SK-N-SH treated with all-trans-retinoic acid at 6 μM for 48 hours (cell line): ENCODE data around the gene KCNJ9.

Source experiments
- BACH2 ChIP-seq: fragments of 250-450 bp; sonication (Bioruptor Pico); IDR thresholded peaks from 2 replicates; pipeline ENCODE4 v1.9.0; 2021; ENCODE audit warnings: mild to moderate bottlenecking, borderline replicate concordance
- CREB5 ChIP-seq: fragments of 250-450 bp; sonication (Bioruptor Pico); IDR thresholded peaks from 2 replicates; pipeline ENCODE4 v1.5.1; 2020; ENCODE audit warnings: low read depth, mild to moderate bottlenecking, moderate library complexity
- CSDC2 ChIP-seq: fragments of 250-450 bp; sonication (Bioruptor Pico); IDR thresholded peaks from 2 replicates; pipeline ENCODE4 v1.5.0; 2020; ENCODE audit warnings: mild to moderate bottlenecking, moderate library complexity
- OSR1 ChIP-seq: fragments of 250-450 bp; sonication (Bioruptor Pico); IDR thresholded peaks from 2 replicates; pipeline ENCODE4 v1.8.0; 2022; ENCODE audit warnings: moderate library complexity, mild to moderate bottlenecking, inconsistent platforms
- POU6F1 ChIP-seq: fragments of 250-450 bp; sonication (Bioruptor Pico); IDR thresholded peaks from 2 replicates; pipeline ENCODE4 v1.8.0; 2021; ENCODE audit warnings: low read depth, mild to moderate bottlenecking, moderate library complexity, borderline replicate concordance
- PPARA ChIP-seq: fragments of 250-450 bp; sonication (Bioruptor Pico); IDR thresholded peaks from 2 replicates; pipeline ENCODE4 v1.5.0; 2020; ENCODE audit warnings: mild to moderate bottlenecking, borderline replicate concordance
- ZC3H10 ChIP-seq: fragments of 250-450 bp; sonication (Bioruptor Pico); IDR thresholded peaks from 2 replicates; pipeline ENCODE4 v1.5.1; 2021; ENCODE audit warnings: mild to moderate bottlenecking, moderate library complexity
- ZFP3 ChIP-seq: fragments of 250-450 bp; sonication (Bioruptor Pico); IDR thresholded peaks from 2 replicates; pipeline ENCODE4 v1.5.0; 2020; ENCODE audit warnings: mild to moderate bottlenecking, moderate library complexity
- ZFP30 ChIP-seq: fragments of 450-650 bp; formaldehyde crosslinking; IDR thresholded peaks from 2 replicates; pipeline ENCODE4 v1.5.0; 2022; ENCODE audit warnings: mild to moderate bottlenecking, moderate library complexity
- ZNF565 ChIP-seq: fragments of 450-650 bp; formaldehyde crosslinking; conservative IDR thresholded peaks from 2 replicates; pipeline ENCODE4 v1.5.0; 2020; ENCODE audit warnings: low read depth, mild to moderate bottlenecking, moderate library complexity

- TF ChIP-seq CSDC2: no peak
- TF ChIP-seq BACH2: no peak
- TF ChIP-seq ZC3H10: no peak
- no peak for TF ChIP-seq CREB5 (CRISPR knock-in tag)
- TF ChIP-seq PPARA (CRISPR knock-in tag): no peak
- no peak for TF ChIP-seq OSR1 (CRISPR knock-in tag)
- no peak for TF ChIP-seq POU6F1 (CRISPR knock-in tag)
- TF ChIP-seq ZFP3 (CRISPR knock-in tag): no peak
- TF ChIP-seq ZFP30: no peak
- no peak for TF ChIP-seq ZNF565 (CRISPR knock-in tag)
Observed at GRCh38 chr1:160105155-160105554, 23.8 kb downstream of the KCNJ9 start.
